DND-41 (cell line): ENCODE results near the gene UBL7.
A peak's percentile ranks its signal among the peaks of the same experiment; 100 is the strongest.

ENCODE experiments used
- ATAC-seq: fragments of 200-7000 bp; cut with Tn5 transposase; 3 replicates; pipeline ENCODE4 v1.9.1; 2021; ENCODE audit warnings: low read depth; ENCODE audit not compliant: insufficient read depth
- DNase-seq: peaks from one replicate; pipeline ENCODE4 v3.0.0-alpha.2; 2020
- H2AFZ ChIP-seq: 2 replicates; pipeline ENCODE4 v1.6.0; 2012; ENCODE audit warnings: low read depth, low read length
- H3K27ac ChIP-seq: 2 replicates; pipeline ENCODE4 v1.5.1; 2012; ENCODE audit warnings: low read length, inconsistent platforms
- H3K27me3 ChIP-seq: fragments of 200-600 bp; sonication (generic); 2 replicates; pipeline ENCODE4 v1.6.0; 2012; ENCODE audit warnings: low read length, mild to moderate bottlenecking, inconsistent platforms; ENCODE audit not compliant: insufficient read depth, poor library complexity
- H3K36me3 ChIP-seq: 2 replicates; pipeline ENCODE4 v1.5.1; 2012; ENCODE audit warnings: low read length, inconsistent platforms; ENCODE audit not compliant: insufficient read depth
- H3K4me1 ChIP-seq: 2 replicates; pipeline ENCODE4 v1.5.1; 2012; ENCODE audit warnings: mild to moderate bottlenecking, low read length; ENCODE audit not compliant: insufficient read depth
- H3K4me2 ChIP-seq: 2 replicates; pipeline ENCODE4 v1.6.0; 2012; ENCODE audit warnings: mild to moderate bottlenecking, moderate library complexity, low read length, inconsistent platforms; ENCODE audit not compliant: insufficient read depth
- H3K4me3 ChIP-seq, 2 experiments: fragments of 200-600 bp in 1 of 2; shearing (Covaris generic) in 1 of 2; 2 replicates each; pipeline ENCODE4 v1.5.1; 2012 to 2016; ENCODE audit warnings: inconsistent platforms in 2 of 2, low read length in 2 of 2, mild to moderate bottlenecking in 2 of 2, low read depth in 1 of 2, moderate library complexity in 1 of 2
- H3K79me2 ChIP-seq: 2 replicates; pipeline ENCODE4 v1.6.0; 2012; ENCODE audit warnings: low read length, inconsistent platforms; ENCODE audit not compliant: insufficient read depth
- H3K9ac ChIP-seq: 2 replicates; pipeline ENCODE4 v1.6.0; 2012; ENCODE audit warnings: low read depth, mild to moderate bottlenecking, inconsistent platforms, low read length, moderate library complexity
- H3K9me3 ChIP-seq: 2 replicates; pipeline ENCODE4 v1.5.1; 2012; ENCODE audit warnings: low read length, moderate library complexity, mild to moderate bottlenecking, inconsistent platforms; ENCODE audit not compliant: insufficient read depth, severe bottlenecking
- H4K20me1 ChIP-seq: 2 replicates; pipeline ENCODE4 v1.6.0; 2012; ENCODE audit warnings: low read length; ENCODE audit not compliant: insufficient read depth
- CTCF ChIP-seq: IDR thresholded peaks from 2 replicates; pipeline ENCODE4 v1.5.1; 2012; ENCODE audit warnings: borderline replicate concordance, low read length, moderate library complexity, mild to moderate bottlenecking; ENCODE audit not compliant: poor library complexity, severe bottlenecking; ENCODE audit errors: extremely low read depth
- EZH2 ChIP-seq: IDR thresholded peaks from 3 replicates; pipeline ENCODE4 v1.6.1; 2012; ENCODE audit warnings: borderline replicate concordance, low read depth, mild to moderate bottlenecking, moderate library complexity, low read length, inconsistent platforms; ENCODE audit not compliant: severe bottlenecking

Gene UBL7

GRCh38 chr15:74396445-74397238 is 64.3 kb downstream of the UBL7 start:
- Histone ChIP-seq H3K9ac (peak overlapping the region; percentile 1; the same call in 1 of the 2 replicates), H2AFZ (no peak overlapping the region), H3K79me2 (no peaks in the 10 kb centered on the region), H3K4me3 (no peak overlapping the region), H3K27me3 (no peaks in the 10 kb centered on the region), H3K27ac (peak overlapping the region; percentile 99), H3K4me1 (peaks cover 53% of the 10 kb centered on the region), H3K9me3 (no peaks in the 10 kb centered on the region), H4K20me1 (no peaks in the 10 kb centered on the region), H3K36me3 (no peaks in the 10 kb centered on the region), H3K4me2 (no peak overlapping the region)
- no peak for TF ChIP-seq EZH2
- TF ChIP-seq CTCF = no peak
- ATAC-seq (no peak), DNase-seq (peak; percentile 36)

GRCh38 chr15:74396146-74396438 is 64.9 kb downstream of the UBL7 start:
- Histone ChIP-seq H3K9ac (no peak overlapping the region), H3K27me3 (no peaks in the 10 kb centered on the region), H3K9me3 (no peaks in the 10 kb centered on the region), H3K4me2 (no peak overlapping the region), H3K4me1 (peaks cover 47% of the 10 kb centered on the region), H2AFZ (no peak overlapping the region), H4K20me1 (no peaks in the 10 kb centered on the region), H3K27ac (peak overlapping the region; percentile 99), H3K79me2 (no peaks in the 10 kb centered on the region), H3K36me3 (no peaks in the 10 kb centered on the region), H3K4me3 (no peak overlapping the region)
- TF ChIP-seq CTCF (no peak), EZH2 (no peak)
- ATAC-seq = no peak
- DNase-seq = no peak
